Esophagus squamous epithelium (tissue), 4 donors: ENCODE measurements around the gene NKX2-3.

Experiments
- POLR2A ChIP-seq, 4 donors: fragments of 450-650 bp; IDR thresholded peaks; one replicate each; pipeline ENCODE4 v1.6.1; 2017; ENCODE audit warnings: antibody characterized with exemption in 4 of 4, mild to moderate bottlenecking in 4 of 4, moderate library complexity in 3 of 4
- TF ChIP-seq, protein P1 (sequence below), 6 experiments: fragments of 450-650 bp in 4 of 6; fragments of 200-600 bp in 2 of 6; sonication (generic) in 2 of 6; IDR thresholded peaks; one replicate each; pipeline ENCODE4 v1.5.1; 2016 to 2019; ENCODE audit warnings: antibody characterized with exemption in 6 of 6, mild to moderate bottlenecking in 4 of 6, moderate library complexity in 4 of 6

DNA sequence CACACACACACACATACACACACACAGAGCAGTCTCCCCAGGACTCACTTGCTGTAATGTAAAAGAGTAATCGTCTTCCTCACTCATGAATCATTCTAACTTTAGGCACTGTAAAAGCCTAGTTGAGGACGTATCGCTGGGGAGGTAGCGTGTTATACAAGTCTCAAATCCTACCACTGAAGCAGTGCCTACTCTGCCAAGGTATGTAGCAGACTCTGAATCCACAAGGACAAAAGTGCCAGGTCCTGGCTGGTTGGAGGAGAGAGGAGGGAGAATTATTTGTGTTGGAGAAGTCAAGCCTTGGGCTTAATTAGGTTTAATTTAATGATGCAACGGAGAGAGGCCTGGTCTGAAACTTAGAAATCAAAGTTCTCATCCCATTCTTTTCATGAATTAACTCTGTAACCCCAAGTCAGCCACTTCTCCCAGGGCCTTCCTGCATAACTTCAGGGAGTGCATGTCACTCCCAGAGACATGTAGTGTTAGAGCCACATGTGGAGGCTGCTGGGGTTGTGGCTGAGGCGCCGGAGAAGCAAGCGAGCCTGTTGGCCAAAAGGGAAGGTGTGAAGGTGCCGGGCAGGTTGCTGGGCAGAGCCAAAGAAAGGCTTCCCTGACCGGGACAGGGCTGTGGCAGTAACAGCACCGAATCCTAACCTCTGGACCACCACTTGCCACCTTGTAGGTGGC lies 36.7 kb downstream of the NKX2-3 start:
- TF ChIP-seq, protein P1, sequence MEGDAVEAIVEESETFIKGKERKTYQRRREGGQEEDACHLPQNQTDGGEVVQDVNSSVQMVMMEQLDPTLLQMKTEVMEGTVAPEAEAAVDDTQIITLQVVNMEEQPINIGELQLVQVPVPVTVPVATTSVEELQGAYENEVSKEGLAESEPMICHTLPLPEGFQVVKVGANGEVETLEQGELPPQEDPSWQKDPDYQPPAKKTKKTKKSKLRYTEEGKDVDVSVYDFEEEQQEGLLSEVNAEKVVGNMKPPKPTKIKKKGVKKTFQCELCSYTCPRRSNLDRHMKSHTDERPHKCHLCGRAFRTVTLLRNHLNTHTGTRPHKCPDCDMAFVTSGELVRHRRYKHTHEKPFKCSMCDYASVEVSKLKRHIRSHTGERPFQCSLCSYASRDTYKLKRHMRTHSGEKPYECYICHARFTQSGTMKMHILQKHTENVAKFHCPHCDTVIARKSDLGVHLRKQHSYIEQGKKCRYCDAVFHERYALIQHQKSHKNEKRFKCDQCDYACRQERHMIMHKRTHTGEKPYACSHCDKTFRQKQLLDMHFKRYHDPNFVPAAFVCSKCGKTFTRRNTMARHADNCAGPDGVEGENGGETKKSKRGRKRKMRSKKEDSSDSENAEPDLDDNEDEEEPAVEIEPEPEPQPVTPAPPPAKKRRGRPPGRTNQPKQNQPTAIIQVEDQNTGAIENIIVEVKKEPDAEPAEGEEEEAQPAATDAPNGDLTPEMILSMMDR (IDR thresholded peaks at IDR 0.05): no peak
- TF ChIP-seq POLR2A (IDR thresholded peaks at IDR 0.05): no peak
